Dermis blood vessel endothelial cell (primary cell): ENCODE data around the gene PCDH1. TPM values are rescaled to one million over a fixed set of nuclear protein-coding genes. Genes with fewer than 3 reads are reported as not detected.
"Not testable (repeated sequence)": the region's sequence is repeated elsewhere in the genome, so short reads cannot be mapped to it uniquely, and the experiment has no call there.

Source experiments
- DNase-seq: peaks from one replicate; pipeline ENCODE4 v3.0.0; 2010
- total RNA-seq: library from RNA; depleted of rRNA; stranded (reverse); fragments of >200 nt; gene quantifications from 2 replicates; pipeline ENCODE4 v1.2.3, GENCODE V29; 2014

The PCDH1 gene
- total RNA-seq, 1 donor from 2014 or later, result 162 TPM

- DNase-seq, result peak; percentile 43
Observed at GRCh38 chr5:141832131-141832530, 46.1 kb downstream of the PCDH1 start.

- no peak for DNase-seq
Observed at GRCh38 chr5:141828162-141828561, 50.0 kb downstream of the PCDH1 start.

- no peak for DNase-seq
Observed at GRCh38 chr5:141826674-141827073, 51.5 kb downstream of the PCDH1 start.

- peak; percentile 44 for DNase-seq
Observed at GRCh38 chr5:141825791-141826560, 52.2 kb downstream of the PCDH1 start.

GRCh38 chr5:141825241-141825671 is 53.0 kb downstream of the PCDH1 start:
- DNase-seq, result no peak

GRCh38 chr5:141824717-141825116 is 53.5 kb downstream of the PCDH1 start:
- DNase-seq, result no peak

- DNase-seq, result no peak
Observed at GRCh38 chr5:141823056-141823455, 55.2 kb downstream of the PCDH1 start.

- peak; percentile 69 for DNase-seq
Observed at GRCh38 chr5:141822144-141822543, 56.1 kb downstream of the PCDH1 start.

- DNase-seq, result peak; percentile 84
Observed at GRCh38 chr5:141821430-141821925, 56.7 kb downstream of the PCDH1 start.

- DNase-seq, result not testable (repeated sequence)
Observed at GRCh38 chr5:141820686-141821085, 57.5 kb downstream of the PCDH1 start.

GRCh38 chr5:141817631-141818030 is 60.6 kb downstream of the PCDH1 start:
- DNase-seq, result no peak

GRCh38 chr5:141816598-141817399 is 61.4 kb downstream of the PCDH1 start:
- DNase-seq, result peak; percentile 95

- DNase-seq, result no peak
Observed at GRCh38 chr5:141815796-141816180, 62.4 kb downstream of the PCDH1 start.

GRCh38 chr5:141815051-141815795 is 63.0 kb downstream of the PCDH1 start:
- DNase-seq, result no peak

- peak; percentile 77 for DNase-seq
Observed at GRCh38 chr5:141814064-141814964, 63.9 kb downstream of the PCDH1 start.

- DNase-seq, result no peak
Observed at GRCh38 chr5:141812512-141812911, 65.7 kb downstream of the PCDH1 start.

- DNase-seq, result peak; percentile 25
Observed at GRCh38 chr5:141811287-141812155, 66.7 kb downstream of the PCDH1 start.

- no peak for DNase-seq
Observed at GRCh38 chr5:141810702-141811101, 67.5 kb downstream of the PCDH1 start.

GRCh38 chr5:141809380-141810096 is 68.7 kb downstream of the PCDH1 start:
- DNase-seq, result no peak

- DNase-seq, result no peak
Observed at GRCh38 chr5:141808857-141809256, 69.4 kb downstream of the PCDH1 start.
